KBM-7 (cell line): Measurements from ENCODE around the gene LARP7.
A peak's percentile ranks its signal among the peaks of the same experiment; 100 is the strongest.
"Not testable (repeated sequence)": the region's sequence is repeated elsewhere in the genome, so short reads cannot be mapped to it uniquely, and the experiment has no call there.

Source experiments
- DNase-seq: peaks from one replicate; pipeline ENCODE4 v3.0.0-alpha.2; 2015
- in situ Hi-C: fragments of 300-500 bp; cut with MboI; formaldehyde crosslinking; loops from 2 replicates; pipeline ENCODE4 v1.14.3; 2020; ENCODE audit warnings: low sequenced_read_pairs, low pct_unique_long_range_greater_than_20kb, mixed read lengths

LARP7 gene

GRCh38 chr4:112636688-112637551 is at the start of gene LARP7, which contains the start of gene ZGRF1:
Gene LARP7, plus strand, starts transcription at chr4:112637143. Its CDS starts 7,527 bp downstream, at chr4:112644670.
Gene ZGRF1, minus strand, starts transcription at chr4:112636909. Its CDS starts 3,733 bp downstream, at chr4:112633176.
- in situ Hi-C loops = loop anchor here (25.0 kb wide), 1 partner anchor 300 kb away; no protein-coding TSS in a partner anchor
- DNase-seq = peak; percentile 99

DNA sequence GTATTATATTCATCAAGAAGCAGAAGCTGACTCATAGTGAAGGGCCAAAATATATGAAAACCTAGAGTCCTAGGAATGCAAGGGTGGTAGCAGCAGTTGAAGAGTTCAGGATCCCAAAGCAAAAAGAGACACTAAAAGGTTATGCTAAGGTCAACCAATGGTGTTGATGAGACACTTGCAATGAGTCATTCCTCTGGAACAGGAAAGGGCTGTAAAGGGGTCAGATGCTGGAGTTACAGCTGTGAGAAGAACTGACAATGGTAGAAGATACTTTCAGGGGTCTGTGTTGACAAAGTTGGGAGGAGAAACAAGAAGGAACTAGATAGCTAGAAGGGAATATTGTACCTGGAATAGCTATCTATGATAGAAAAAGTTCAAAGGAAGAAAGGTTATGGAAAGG is 47.7 kb upstream of the LARP7 start:
- DNase-seq = no peak
- in situ Hi-C loops = no loop called here

- in situ Hi-C loops = no loop called here
- DNase-seq = no peak
These were observed 45.4 kb upstream of the LARP7 start for GRCh38 chr4:112591593-112591992.

DNA sequence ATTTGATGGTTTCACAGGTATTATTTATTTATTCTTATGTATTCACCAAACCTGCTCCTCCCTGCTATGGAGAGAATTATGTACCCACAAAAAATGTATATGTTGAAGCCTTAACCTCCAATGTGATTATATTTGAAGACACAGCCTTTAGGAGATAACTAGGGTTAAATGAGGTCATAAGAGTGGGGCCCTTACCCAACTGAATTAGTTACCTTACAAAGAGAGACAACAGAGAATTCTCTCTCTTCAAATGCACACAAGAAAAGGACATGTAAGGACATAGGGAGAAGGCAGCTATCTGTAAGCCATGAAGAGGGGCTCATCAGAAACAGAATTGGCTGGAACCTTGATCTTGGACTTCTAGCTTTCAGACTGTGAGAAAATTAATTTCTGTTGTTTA is 44.2 kb upstream of the LARP7 start:
- no peak for DNase-seq
- in situ Hi-C loops = no loop called here

DNA sequence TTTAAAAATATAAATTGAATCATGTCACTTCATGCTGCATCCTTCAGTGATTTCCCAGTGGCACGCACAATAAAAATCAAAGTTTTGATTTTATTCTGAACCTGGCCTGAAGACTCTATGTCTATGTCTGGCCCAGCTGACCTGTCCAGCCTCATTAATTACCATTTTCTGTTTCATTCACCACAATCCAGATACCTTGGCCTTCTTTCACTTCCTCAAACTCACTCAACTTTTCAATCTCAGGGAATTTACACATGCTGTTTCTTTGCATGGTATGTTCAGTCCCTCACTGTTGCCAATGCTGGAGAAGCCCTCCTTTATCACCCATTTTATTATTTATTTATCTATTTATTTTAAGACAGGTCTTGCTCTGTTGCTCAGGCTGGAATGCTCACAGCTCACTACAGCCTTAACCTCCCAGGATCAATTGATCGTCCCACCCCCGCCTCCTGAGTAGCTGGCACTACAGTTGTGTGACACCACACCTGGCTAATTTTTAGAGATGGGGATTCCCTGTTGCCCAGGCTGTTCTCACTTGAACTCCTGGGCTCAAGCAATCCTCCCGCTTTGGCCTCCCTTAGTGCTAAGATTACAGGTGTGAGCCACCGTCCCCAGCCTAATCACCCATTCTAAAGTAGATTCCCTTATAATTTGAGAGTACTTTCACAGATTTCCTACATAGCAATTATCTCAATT is 43.4 kb upstream of the LARP7 start:
- no peak for DNase-seq

GRCh38 chr4:112594993-112595392 is 42.0 kb upstream of the LARP7 start:
- in situ Hi-C loops = no loop called here
- no peak for DNase-seq

More for the DNA sequence above, 43.4 kb upstream of the LARP7 start:
- in situ Hi-C loops = no loop called here

- in situ Hi-C loops = no loop called here
- DNase-seq = peak; percentile 65
These were observed 32.4 kb upstream of the LARP7 start for GRCh38 chr4:112604589-112604988.

GRCh38 chr4:112612814-112613213 is 24.1 kb upstream of the LARP7 start:
- in situ Hi-C loops, DNase-seq: not testable (repeated sequence)

DNA sequence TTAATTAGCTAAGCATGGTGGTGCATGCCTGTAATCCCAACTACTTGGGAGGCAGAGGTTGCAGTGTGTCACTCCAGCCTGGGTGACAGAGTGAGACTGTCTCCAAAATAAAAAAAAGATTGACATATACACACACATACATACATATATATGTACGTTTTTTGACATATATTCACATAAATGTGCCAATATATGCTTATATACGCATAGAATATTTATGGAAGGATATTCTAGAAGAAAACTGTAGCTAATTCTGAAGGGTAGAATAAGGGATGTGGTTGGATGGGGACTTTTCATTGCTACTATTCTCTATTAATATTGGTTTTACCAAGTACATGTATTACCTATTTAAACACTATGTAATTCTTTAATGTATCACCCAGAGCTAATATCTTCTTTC is 20.0 kb upstream of the LARP7 start:
- in situ Hi-C loops = no loop called here
- DNase-seq = no peak

DNA sequence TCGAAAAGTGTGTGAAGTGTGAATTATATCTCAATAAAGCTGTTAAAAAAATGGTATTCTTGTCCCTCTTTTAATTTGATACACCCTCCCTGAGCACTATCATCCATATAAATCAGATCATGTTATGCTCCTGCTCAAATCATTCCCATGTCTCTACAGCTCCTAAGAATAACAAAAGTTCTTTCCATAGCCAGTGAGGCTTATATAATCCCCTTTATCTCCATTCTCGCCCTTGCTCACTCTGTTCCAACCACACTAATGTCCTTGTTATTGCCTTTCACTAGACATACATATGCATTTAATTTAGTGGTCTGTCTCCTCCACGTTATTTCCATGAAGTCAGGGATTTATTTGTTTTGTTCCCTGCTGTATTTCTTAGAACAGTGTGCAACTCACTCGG is 10.7 kb upstream of the LARP7 start:
- in situ Hi-C loops = loop anchor here (25.0 kb wide), 1 partner anchor 311 kb away; no protein-coding TSS in a partner anchor
- no peak for DNase-seq

DNA sequence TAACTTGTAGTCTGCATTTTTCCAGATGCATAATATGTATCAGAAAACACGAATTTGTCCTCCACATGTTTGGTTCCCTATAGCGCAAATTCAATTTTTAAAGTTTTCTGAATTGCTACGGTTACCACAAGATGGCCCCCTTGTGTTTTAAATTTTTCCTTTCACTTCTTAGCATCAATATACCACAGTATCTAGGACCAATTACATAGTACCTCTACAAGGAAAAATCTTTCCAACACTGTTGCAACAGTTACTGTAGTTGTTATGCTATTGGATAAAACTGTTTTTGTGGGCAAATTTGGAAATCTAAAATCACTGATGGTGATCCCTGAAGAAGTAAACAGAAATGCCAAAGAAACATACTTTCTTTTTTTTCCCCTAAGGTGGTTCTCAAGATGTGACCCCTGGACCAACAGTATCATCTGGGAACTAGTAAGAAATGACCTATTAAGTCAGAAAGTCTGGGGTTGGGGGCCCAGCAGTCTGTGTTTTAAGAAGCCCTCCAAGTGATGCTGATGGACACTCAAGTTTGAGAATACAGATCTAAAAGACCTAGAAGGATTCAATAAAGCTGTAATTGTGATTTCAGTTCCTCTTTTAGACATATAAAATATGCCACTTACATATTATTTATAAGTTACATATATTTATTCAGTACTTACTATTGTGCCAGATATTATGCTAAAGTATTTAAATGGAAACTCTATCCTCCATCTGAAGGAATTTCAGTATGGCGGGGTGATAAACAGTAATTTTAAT is 3.3 kb upstream of the LARP7 start:
- in situ Hi-C loops = loop anchor here (25.0 kb wide), 1 partner anchor 304 kb away; no protein-coding TSS in a partner anchor
- peak; percentile 74 for DNase-seq

GRCh38 chr4:112637552-112637866 is 566 bp downstream of the LARP7 start:
- DNase-seq = no peak
- in situ Hi-C loops = loop anchor here (25.0 kb wide), 1 partner anchor 300 kb away; no protein-coding TSS in a partner anchor

GRCh38 chr4:112642526-112642925 is 5.6 kb downstream of the LARP7 start:
- no peak for DNase-seq
- in situ Hi-C loops = loop anchor here (25.0 kb wide), 1 partner anchor 295 kb away; no protein-coding TSS in a partner anchor

GRCh38 chr4:112644595-112645535 is 7.9 kb downstream of the LARP7 start:
- in situ Hi-C loops = loop anchor here (25.0 kb wide), 1 partner anchor 292 kb away; no protein-coding TSS in a partner anchor

DNA sequence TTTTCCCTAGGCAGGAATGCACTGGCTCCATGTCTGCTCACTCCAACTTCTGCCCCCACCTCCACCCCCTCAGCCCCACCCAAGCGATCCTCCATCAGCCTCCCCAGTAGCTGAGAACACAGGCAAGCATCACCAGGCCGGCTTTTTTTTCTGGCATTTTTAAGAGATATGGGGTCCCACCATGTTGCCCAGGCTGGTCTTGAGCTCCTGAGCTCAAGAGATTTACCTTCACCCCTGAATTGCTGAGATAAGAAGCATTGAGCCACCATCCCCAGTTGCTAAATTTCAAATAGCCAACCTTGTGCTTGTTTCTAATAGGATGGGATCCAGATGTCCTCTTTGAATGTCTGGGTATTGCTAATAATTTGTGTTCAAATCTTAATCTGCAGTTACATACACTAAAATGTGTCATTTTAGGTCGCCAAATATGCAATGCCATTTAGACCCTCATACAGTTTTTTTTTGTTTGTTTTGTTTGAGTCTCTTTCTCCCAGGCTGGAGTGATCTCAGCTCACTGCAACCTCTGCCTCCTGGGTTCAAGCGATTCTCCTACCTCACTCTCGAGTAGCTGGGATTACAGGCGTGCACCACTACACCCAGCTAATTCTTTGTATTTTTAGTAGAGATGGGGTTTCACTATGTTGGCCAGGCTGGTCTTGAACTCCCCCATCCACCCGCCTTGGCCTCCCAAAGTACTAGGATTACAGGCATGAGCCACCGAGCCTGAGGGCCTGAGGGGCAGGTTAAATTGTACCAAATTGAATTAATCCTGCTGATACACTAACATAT is 8.8 kb downstream of the LARP7 start:
- in situ Hi-C loops = loop anchor here (25.0 kb wide), 1 partner anchor 292 kb away; no protein-coding TSS in a partner anchor

More at GRCh38 chr4:112644595-112645535, 7.9 kb downstream of the LARP7 start:
- not testable (repeated sequence) for DNase-seq

GRCh38 chr4:112646632-112647537 is 9.9 kb downstream of the LARP7 start:
- in situ Hi-C loops = loop anchor here (25.0 kb wide), 1 partner anchor 290 kb away; no protein-coding TSS in a partner anchor
- no peak for DNase-seq

More for the DNA sequence above, 8.8 kb downstream of the LARP7 start:
- no peak for DNase-seq
